Stimulated activated naive B cell treated with anti-CD40 and anti-IgM and Interleukin-4, amounts not matched to agents 10 μg/mL and 1 μg/mL and 100 μg/mL, for 72 hours (primary cell): ENCODE results near the gene INA.

ENCODE experiments used
- ATAC-seq, 2 donors: fragments of 150-1000 bp; cut with Tn5 transposase; replicated peaks; 2 replicates each; pipeline ENCODE4 v1.10.0; 2021; ENCODE audit warnings: moderate library complexity in 1 of 2
- DNase-seq: peaks from one replicate; pipeline ENCODE4 v3.0.0; 2021
- H3K27ac Mint-ChIP-seq: one replicate; pipeline ENCODE4 v1.8.0; 2022; ENCODE audit warnings: mild to moderate bottlenecking, mixed read lengths
- H3K27me3 Mint-ChIP-seq, 2 donors: one replicate each; pipeline ENCODE4 v1.8.0; 2022; ENCODE audit warnings: mixed read lengths in 2 of 2
- H3K36me3 Mint-ChIP-seq, 2 donors: one replicate each; pipeline ENCODE4 v1.8.0; 2022; ENCODE audit warnings: mixed read lengths in 2 of 2, mild to moderate bottlenecking in 1 of 2
- H3K4me1 Mint-ChIP-seq, 2 donors: one replicate each; pipeline ENCODE4 v1.8.0; 2022; ENCODE audit warnings: mixed read lengths in 2 of 2, mild to moderate bottlenecking in 1 of 2
- H3K4me3 Mint-ChIP-seq, 2 donors: one replicate each; pipeline ENCODE4 v1.8.0; 2022; ENCODE audit warnings: mild to moderate bottlenecking in 2 of 2, mixed read lengths in 2 of 2, moderate library complexity in 1 of 2
- H3K9me3 Mint-ChIP-seq, 2 donors: one replicate each; pipeline ENCODE4 v1.8.0; 2022; ENCODE audit warnings: mixed read lengths in 2 of 2, mild to moderate bottlenecking in 1 of 2

The INA gene

DNA sequence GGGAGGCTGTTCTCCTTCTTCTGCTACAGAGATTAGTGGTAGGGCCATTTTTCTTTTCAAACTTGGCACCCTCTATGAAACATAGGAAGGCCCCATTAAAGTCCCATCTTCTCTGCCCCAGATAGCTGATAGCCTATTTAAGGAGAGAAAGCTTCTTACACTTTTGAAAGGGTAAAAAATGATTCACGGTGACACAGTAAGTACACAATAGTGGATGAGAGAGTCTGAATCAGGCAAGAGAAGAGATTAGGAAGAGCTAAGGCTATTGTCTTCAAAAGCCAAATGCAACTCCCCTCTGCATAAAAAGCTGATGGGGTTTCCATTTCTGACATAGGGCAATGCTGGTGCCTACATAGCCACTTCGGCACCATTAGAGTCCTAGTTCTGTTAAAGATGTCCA, 3.6 kb downstream of the INA start:
- Mint-ChIP-seq H3K4me1 (peaks cover 17 to 24% of the 10 kb centered on the region in 2 donors), H3K4me3 (no peak overlapping the region), H3K27ac (no peak overlapping the region), H3K36me3 (peaks cover 0 to 5% of the 10 kb centered on the region in 2 donors), H3K27me3 (peaks cover 51 to 97% of the 10 kb centered on the region in 2 donors), H3K9me3 (peaks cover 0 to 5% of the 10 kb centered on the region in 2 donors)
- ATAC-seq = no peak
- no peak for DNase-seq

GRCh38 chr10:103281753-103282152, 4.8 kb downstream of the INA start:
- peaks cover 56 to 88% of the 10 kb centered on the region in 2 donors for H3K27me3 Mint-ChIP-seq

DNA sequence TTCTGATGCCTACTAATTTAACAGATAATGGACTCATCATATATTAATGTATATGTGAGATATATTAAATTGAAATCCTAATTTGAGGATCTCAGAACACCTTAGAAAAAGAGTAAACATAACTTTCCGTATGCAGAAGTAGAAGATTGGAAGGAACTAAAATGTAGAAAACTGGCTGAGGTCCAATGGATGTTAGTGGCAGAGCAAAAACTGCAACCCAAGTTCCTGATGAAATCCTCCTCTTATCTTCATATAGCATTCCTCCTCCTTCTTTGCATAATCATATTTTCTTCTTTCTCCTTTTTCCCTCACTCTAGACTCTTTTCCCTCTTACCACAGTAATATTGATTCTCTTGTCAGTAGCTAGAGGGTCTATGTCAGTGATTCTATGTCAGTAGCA, 6.0 kb downstream of the INA start:
- Mint-ChIP-seq H3K4me3 (no peak overlapping the region), H3K4me1 (peaks cover 6 to 8% of the 10 kb centered on the region in 2 donors), H3K36me3 (peaks cover 0 to 5% of the 10 kb centered on the region in 2 donors), H3K27ac (no peak overlapping the region), H3K27me3 (peaks cover 58 to 82% of the 10 kb centered on the region in 2 donors), H3K9me3 (peaks cover 0 to 5% of the 10 kb centered on the region in 2 donors)
- no peak for ATAC-seq
- no peak for DNase-seq

More at GRCh38 chr10:103281753-103282152, 4.8 kb downstream of the INA start:
- ATAC-seq = no peak
- H3K4me3 Mint-ChIP-seq = no peak overlapping the region
- DNase-seq = no peak
- no peak overlapping the region for H3K27ac Mint-ChIP-seq
- H3K36me3 Mint-ChIP-seq = peaks cover 0 to 5% of the 10 kb centered on the region in 2 donors
- H3K9me3 Mint-ChIP-seq = peaks cover 0 to 5% of the 10 kb centered on the region in 2 donors
- H3K4me1 Mint-ChIP-seq = peaks cover 15 to 18% of the 10 kb centered on the region in 2 donors

DNA sequence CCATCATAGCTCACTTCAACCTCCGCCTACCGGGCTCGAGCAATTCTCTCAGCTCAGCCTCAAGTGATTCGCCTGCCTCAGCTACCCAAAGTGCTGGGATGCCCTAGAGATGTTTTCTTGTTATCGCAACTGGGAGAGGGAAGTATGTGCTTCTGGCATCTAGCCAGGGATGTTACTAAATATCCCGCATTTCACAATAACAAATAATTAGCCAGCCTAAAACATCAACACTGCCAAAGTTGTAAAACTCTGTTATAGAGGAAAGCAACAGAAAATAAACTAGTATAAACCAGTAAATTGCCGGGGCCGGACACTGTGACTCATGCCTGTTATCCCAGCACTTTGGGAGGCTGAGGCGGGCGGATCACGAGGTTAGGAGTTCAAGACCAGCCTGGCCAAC, 7.2 kb downstream of the INA start:
- no peak for DNase-seq
- no peaks in the 10 kb centered on the region for H3K36me3 Mint-ChIP-seq
- H3K27me3 Mint-ChIP-seq = peaks cover 56 to 74% of the 10 kb centered on the region in 2 donors

GRCh38 chr10:103287992-103288391, 11.1 kb downstream of the INA start:
- no peak overlapping the region for H3K4me3 Mint-ChIP-seq

More for the DNA sequence above, 7.2 kb downstream of the INA start:
- no peak overlapping the region for H3K4me3 Mint-ChIP-seq
- ATAC-seq = no peak
- no peak overlapping the region for H3K27ac Mint-ChIP-seq
- peaks cover under 1 to 5% of the 10 kb centered on the region in 2 donors for H3K4me1 Mint-ChIP-seq
- H3K9me3 Mint-ChIP-seq = no peaks in the 10 kb centered on the region

DNA sequence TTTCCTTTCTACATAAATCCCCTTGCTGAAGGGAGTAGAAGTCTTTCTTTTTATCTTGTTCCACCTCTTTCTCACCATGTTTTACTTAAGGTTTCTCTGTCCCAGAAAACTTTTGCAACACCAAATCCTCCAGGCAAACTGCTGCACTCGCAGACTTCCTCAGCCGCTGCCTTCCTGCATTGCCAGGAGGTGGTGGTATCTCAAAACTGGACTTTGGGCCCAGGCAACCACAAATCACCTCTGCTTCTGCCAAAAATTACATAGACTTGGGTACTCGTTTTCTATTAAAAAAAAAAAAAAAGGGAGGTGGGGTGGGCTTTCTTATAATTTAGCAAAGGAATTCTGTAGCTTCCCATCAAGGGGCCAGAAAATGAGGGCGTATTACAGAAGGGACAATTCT, 14.7 kb downstream of the INA start:
- no peaks in the 10 kb centered on the region for H3K4me1 Mint-ChIP-seq
- H3K27me3 Mint-ChIP-seq = peaks cover 22 to 33% of the 10 kb centered on the region in 2 donors
- H3K9me3 Mint-ChIP-seq = no peaks in the 10 kb centered on the region
- H3K27ac Mint-ChIP-seq = no peak overlapping the region
- no peak for DNase-seq
- no peak for ATAC-seq
- no peak overlapping the region for H3K4me3 Mint-ChIP-seq
- H3K36me3 Mint-ChIP-seq = no peaks in the 10 kb centered on the region

More at GRCh38 chr10:103287992-103288391, 11.1 kb downstream of the INA start:
- no peaks in the 10 kb centered on the region for H3K36me3 Mint-ChIP-seq
- DNase-seq (no peak), ATAC-seq (no peak)
- H3K9me3 Mint-ChIP-seq = no peaks in the 10 kb centered on the region
- no peaks in the 10 kb centered on the region for H3K4me1 Mint-ChIP-seq
- peaks cover 32 to 61% of the 10 kb centered on the region in 2 donors for H3K27me3 Mint-ChIP-seq
- no peak overlapping the region for H3K27ac Mint-ChIP-seq

- Mint-ChIP-seq H3K27me3 (peaks cover 0 to 12% of the 10 kb centered on the region in 2 donors), H3K4me1 (no peaks in the 10 kb centered on the region), H3K9me3 (no peaks in the 10 kb centered on the region), H3K4me3 (no peak overlapping the region), H3K36me3 (no peaks in the 10 kb centered on the region), H3K27ac (no peak overlapping the region)
- ATAC-seq = no peak
- DNase-seq = no peak
These were observed 18.6 kb downstream of the INA start for GRCh38 chr10:103295374-103296015.

DNA sequence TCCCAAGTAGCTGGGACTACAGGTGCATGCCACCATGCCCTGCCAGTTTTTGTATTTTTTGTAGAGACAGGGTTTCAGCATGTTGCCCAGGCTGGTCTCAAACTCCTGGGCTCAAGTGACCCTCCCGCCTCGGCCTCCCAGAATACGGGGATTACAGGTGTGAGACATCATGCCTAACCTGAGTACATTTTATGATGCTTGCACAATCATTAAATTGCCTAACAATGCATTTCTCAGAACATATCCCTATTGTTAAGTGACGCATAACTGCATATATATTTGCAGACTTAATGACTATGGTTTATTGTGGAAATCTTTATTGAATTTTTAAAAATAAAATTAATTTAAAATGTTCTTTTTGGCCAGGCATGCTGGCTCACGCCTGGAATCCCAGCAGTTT, 30.7 kb downstream of the INA start:
- Mint-ChIP-seq H3K27ac (no peak overlapping the region), H3K27me3 (no peaks in the 10 kb centered on the region), H3K4me1 (no peaks in the 10 kb centered on the region), H3K4me3 (no peak overlapping the region), H3K9me3 (no peaks in the 10 kb centered on the region), H3K36me3 (peaks cover 36 to 45% of the 10 kb centered on the region in 2 donors)
- no peak for ATAC-seq
- DNase-seq = no peak

- Mint-ChIP-seq H3K27me3 (no peaks in the 10 kb centered on the region), H3K36me3 (peaks cover 39 to 47% of the 10 kb centered on the region in 2 donors), H3K27ac (no peak overlapping the region), H3K9me3 (no peaks in the 10 kb centered on the region), H3K4me1 (no peaks in the 10 kb centered on the region), H3K4me3 (no peak overlapping the region)
- no peak for DNase-seq
- no peak for ATAC-seq
These were observed 33.3 kb downstream of the INA start for GRCh38 chr10:103310197-103310596.

GRCh38 chr10:103316087-103316486, 39.1 kb downstream of the INA start:
- H3K27me3 Mint-ChIP-seq = no peaks in the 10 kb centered on the region
- no peaks in the 10 kb centered on the region for H3K4me1 Mint-ChIP-seq
- H3K9me3 Mint-ChIP-seq = no peaks in the 10 kb centered on the region
- H3K4me3 Mint-ChIP-seq = no peak overlapping the region
- no peak for ATAC-seq
- peaks cover 27 to 38% of the 10 kb centered on the region in 2 donors for H3K36me3 Mint-ChIP-seq
- no peak for DNase-seq
- H3K27ac Mint-ChIP-seq = no peak overlapping the region

GRCh38 chr10:103327906-103328305, 51.0 kb downstream of the INA start:
- no peak overlapping the region for H3K27ac Mint-ChIP-seq
- H3K9me3 Mint-ChIP-seq = no peaks in the 10 kb centered on the region
- DNase-seq (no peak), ATAC-seq (no peak)
- H3K4me3 Mint-ChIP-seq = no peak overlapping the region
- H3K4me1 Mint-ChIP-seq = no peaks in the 10 kb centered on the region
- H3K36me3 Mint-ChIP-seq = peaks cover 16 to 29% of the 10 kb centered on the region in 2 donors
- H3K27me3 Mint-ChIP-seq = no peaks in the 10 kb centered on the region

DNA sequence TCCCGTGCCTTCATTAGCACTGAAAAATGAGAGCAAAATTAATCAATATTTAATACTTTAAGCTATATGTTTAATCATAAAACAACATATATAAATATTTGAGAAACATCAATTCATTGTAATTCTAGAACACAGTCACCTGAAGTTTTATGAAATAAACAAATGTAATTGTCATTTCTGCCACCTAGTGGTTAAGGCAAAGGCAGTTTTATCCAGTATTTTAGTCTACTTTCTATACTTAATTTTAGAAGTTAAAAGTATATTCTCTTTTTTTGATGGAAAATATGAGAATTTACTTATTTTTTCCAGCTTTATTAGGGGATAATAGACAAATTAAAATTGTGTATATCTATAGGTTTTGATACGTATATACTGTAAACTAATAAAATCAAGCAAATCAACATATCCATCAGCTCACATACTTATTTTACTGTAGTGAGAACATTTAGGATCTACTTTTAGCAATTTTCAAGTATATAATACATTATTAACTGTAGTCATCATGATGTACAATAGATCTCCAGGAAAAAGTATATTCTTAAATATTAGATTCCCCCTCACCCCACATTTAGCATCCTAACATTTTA, 57.1 kb downstream of the INA start:
- no peak overlapping the region for H3K4me3 Mint-ChIP-seq
- no peak overlapping the region for H3K27ac Mint-ChIP-seq
- H3K9me3 Mint-ChIP-seq = no peaks in the 10 kb centered on the region
- peaks cover 19 to 27% of the 10 kb centered on the region in 2 donors for H3K36me3 Mint-ChIP-seq
- ATAC-seq (no peak), DNase-seq (no peak)
- H3K4me1 Mint-ChIP-seq = no peaks in the 10 kb centered on the region
- H3K27me3 Mint-ChIP-seq = no peaks in the 10 kb centered on the region

- no peak overlapping the region for H3K4me3 Mint-ChIP-seq
- ATAC-seq (no peak), DNase-seq (no peak)
- no peaks in the 10 kb centered on the region for H3K4me1 Mint-ChIP-seq
- H3K9me3 Mint-ChIP-seq = no peaks in the 10 kb centered on the region
- H3K27ac Mint-ChIP-seq = no peak overlapping the region
- H3K36me3 Mint-ChIP-seq = peaks cover 22 to 31% of the 10 kb centered on the region in 2 donors
- H3K27me3 Mint-ChIP-seq = no peaks in the 10 kb centered on the region
These were observed 57.6 kb downstream of the INA start for GRCh38 chr10:103334567-103334966.

- H3K36me3 Mint-ChIP-seq = peaks cover 16 to 21% of the 10 kb centered on the region in 2 donors
- no peaks in the 10 kb centered on the region for H3K27me3 Mint-ChIP-seq
- H3K4me1 Mint-ChIP-seq = no peaks in the 10 kb centered on the region
- H3K9me3 Mint-ChIP-seq = no peaks in the 10 kb centered on the region
- ATAC-seq = no peak
- no peak overlapping the region for H3K27ac Mint-ChIP-seq
- no peak overlapping the region for H3K4me3 Mint-ChIP-seq
- DNase-seq = no peak
These were observed 59.4 kb downstream of the INA start for GRCh38 chr10:103336370-103336769.
